WTC11 (cell line): ENCODE measurements around the gene CA5B. TPM values are rescaled to one million over a fixed set of nuclear protein-coding genes. Genes with fewer than 3 reads are reported as not detected.
A peak's percentile ranks its signal among the peaks of the same experiment; 100 is the strongest.

Experiments
- ATAC-seq: fragments of 200-7000 bp; cut with Tn5 transposase; 2 replicates; pipeline ENCODE4 v1.10.0; 2021; ENCODE audit warnings: mild to moderate bottlenecking, moderate library complexity
- CTCF ChIA-PET: fragments of 300-600 bp; sonication (Branson Sonifier 250); formaldehyde crosslinking; loops from one replicate; lab custom pipeline; 2021; ENCODE audit warnings: antibody characterized with exemption; lab: Charles Lee
- POLR2A ChIA-PET: fragments of 350-600 bp; sonication (Branson Sonifier 250); formaldehyde crosslinking; loops from one replicate; lab custom pipeline; 2021; ENCODE audit warnings: antibody characterized with exemption; lab: Charles Lee
- DNase-seq: peaks from one replicate; pipeline ENCODE4 v3.0.0; 2021; ENCODE audit warnings: low spot score
- H3K27ac Mint-ChIP-seq: 2 replicates; pipeline ENCODE4 v1.8.0; 2021; ENCODE audit warnings: mixed read lengths
- H3K27me3 Mint-ChIP-seq: 2 replicates; pipeline ENCODE4 v1.8.0; 2021; ENCODE audit warnings: low read depth, mild to moderate bottlenecking, moderate library complexity, mixed read lengths
- H3K36me3 Mint-ChIP-seq: 2 replicates; pipeline ENCODE4 v1.8.0; 2021; ENCODE audit warnings: mixed read lengths
- H3K4me1 Mint-ChIP-seq: 2 replicates; pipeline ENCODE4 v1.8.0; 2022; ENCODE audit warnings: mixed read lengths
- H3K4me3 Mint-ChIP-seq: 2 replicates; pipeline ENCODE4 v1.8.0; 2021; ENCODE audit warnings: mild to moderate bottlenecking, moderate library complexity, mixed read lengths
- H3K9me3 Mint-ChIP-seq: 2 replicates; pipeline ENCODE4 v1.8.0; 2021; ENCODE audit warnings: mixed read lengths
- ATF6 ChIP-seq: sonication (generic); formaldehyde crosslinking; IDR thresholded peaks from 2 replicates; pipeline ENCODE4 v1.8.1; 2023; ENCODE audit warnings: mild to moderate bottlenecking, missing genetic modification reagents
- CBFB ChIP-seq: sonication (generic); formaldehyde crosslinking; IDR thresholded peaks from 2 replicates; pipeline ENCODE4 v1.8.1; 2022; ENCODE audit warnings: mild to moderate bottlenecking, low read depth, missing genetic modification reagents
- ERG ChIP-seq: fragments of 250-450 bp; sonication (Bioruptor Pico); IDR thresholded peaks from 2 replicates; pipeline ENCODE4 v1.8.0; 2021; ENCODE audit warnings: mild to moderate bottlenecking
- ETV6 ChIP-seq: sonication (generic); formaldehyde crosslinking; IDR thresholded peaks from 2 replicates; pipeline ENCODE4 v1.8.1; 2022; ENCODE audit warnings: mild to moderate bottlenecking, missing genetic modification reagents
- GABPB1 ChIP-seq: sonication (generic); formaldehyde crosslinking; IDR thresholded peaks from 2 replicates; pipeline ENCODE4 v1.8.1; 2023; ENCODE audit warnings: mild to moderate bottlenecking, missing genetic modification reagents
- HMGA2 ChIP-seq: fragments of 250-450 bp; sonication (Bioruptor Pico); IDR thresholded peaks from 2 replicates; pipeline ENCODE4 v1.4.0; 2021; ENCODE audit warnings: mild to moderate bottlenecking, moderate library complexity
- HMGXB4 ChIP-seq: sonication (generic); formaldehyde crosslinking; IDR thresholded peaks from 2 replicates; pipeline ENCODE4 v1.8.1; 2023; ENCODE audit warnings: mild to moderate bottlenecking, moderate library complexity, missing genetic modification reagents
- IRF2 ChIP-seq: sonication (generic); formaldehyde crosslinking; IDR thresholded peaks from 2 replicates; pipeline ENCODE4 v1.8.0; 2022; ENCODE audit warnings: low read depth, missing genetic modification reagents, borderline replicate concordance
- KAT7 ChIP-seq: sonication (generic); formaldehyde crosslinking; IDR thresholded peaks from 2 replicates; pipeline ENCODE4 v1.8.1; 2023; ENCODE audit warnings: missing genetic modification reagents, mild to moderate bottlenecking, borderline replicate concordance
- OVOL2 ChIP-seq: fragments of 250-450 bp; sonication (Bioruptor Pico); IDR thresholded peaks from 2 replicates; pipeline ENCODE4 v1.9.0; 2021; ENCODE audit warnings: mild to moderate bottlenecking, borderline replicate concordance
- ZNF281 ChIP-seq: sonication (generic); formaldehyde crosslinking; IDR thresholded peaks from 2 replicates; pipeline ENCODE4 v1.8.0; 2023; ENCODE audit warnings: mild to moderate bottlenecking, missing genetic modification reagents
- ZNF396 ChIP-seq: fragments of 250-450 bp; sonication (Bioruptor Pico); IDR thresholded peaks from 2 replicates; pipeline ENCODE4 v1.8.0; 2021; ENCODE audit warnings: mild to moderate bottlenecking, moderate library complexity, borderline replicate concordance
- total RNA-seq: library from RNA; stranded (reverse); gene quantifications from 3 replicates; pipeline ENCODE4 v1.2.3, GENCODE V29; 2021
- TF ChIP-seq, protein P1 (sequence below): sonication (generic); formaldehyde crosslinking; IDR thresholded peaks from 2 replicates; pipeline ENCODE4 v1.8.0; 2022; ENCODE audit warnings: mild to moderate bottlenecking, missing genetic modification reagents
- TF ChIP-seq, protein P2 (sequence below): sonication (generic); formaldehyde crosslinking; IDR thresholded peaks from 2 replicates; pipeline ENCODE4 v1.8.1; 2022; ENCODE audit warnings: low read depth, mild to moderate bottlenecking, moderate library complexity, missing genetic modification reagents, borderline replicate concordance
- TF ChIP-seq, protein P3 (sequence below): sonication (generic); formaldehyde crosslinking; IDR thresholded peaks from 2 replicates; pipeline ENCODE4 v1.8.1; 2023; ENCODE audit warnings: mild to moderate bottlenecking, missing genetic modification reagents, moderate library complexity

CA5B gene
- total RNA-seq, 1 experiment from 2014 or later = 9.0 TPM

GRCh38 chrX:15749642-15750610, 11.9 kb downstream of the CA5B start (continued):
- TF ChIP-seq ERG (CRISPR knock-in tag) (no peak), HMGXB4 (no peak)

GRCh38 chrX:15750611-15751154, 12.6 kb downstream of the CA5B start:
- Mint-ChIP-seq H3K36me3 (peaks cover 2% of the 10 kb centered on the region), H3K27me3 (no peaks in the 10 kb centered on the region), H3K4me1 (peaks cover 69% of the 10 kb centered on the region), H3K4me3 (no peak overlapping the region), H3K9me3 (no peaks in the 10 kb centered on the region; the same call in 1 of the 2 replicates), H3K27ac (peak overlapping the region; percentile 80)
- CTCF ChIA-PET = no interaction called here
- POLR2A ChIA-PET = no interaction called here
- ATAC-seq (no peak), DNase-seq (no peak)
- TF ChIP-seq HMGA2 (CRISPR knock-in tag) = no peak
- TF ChIP-seq, protein P1, sequence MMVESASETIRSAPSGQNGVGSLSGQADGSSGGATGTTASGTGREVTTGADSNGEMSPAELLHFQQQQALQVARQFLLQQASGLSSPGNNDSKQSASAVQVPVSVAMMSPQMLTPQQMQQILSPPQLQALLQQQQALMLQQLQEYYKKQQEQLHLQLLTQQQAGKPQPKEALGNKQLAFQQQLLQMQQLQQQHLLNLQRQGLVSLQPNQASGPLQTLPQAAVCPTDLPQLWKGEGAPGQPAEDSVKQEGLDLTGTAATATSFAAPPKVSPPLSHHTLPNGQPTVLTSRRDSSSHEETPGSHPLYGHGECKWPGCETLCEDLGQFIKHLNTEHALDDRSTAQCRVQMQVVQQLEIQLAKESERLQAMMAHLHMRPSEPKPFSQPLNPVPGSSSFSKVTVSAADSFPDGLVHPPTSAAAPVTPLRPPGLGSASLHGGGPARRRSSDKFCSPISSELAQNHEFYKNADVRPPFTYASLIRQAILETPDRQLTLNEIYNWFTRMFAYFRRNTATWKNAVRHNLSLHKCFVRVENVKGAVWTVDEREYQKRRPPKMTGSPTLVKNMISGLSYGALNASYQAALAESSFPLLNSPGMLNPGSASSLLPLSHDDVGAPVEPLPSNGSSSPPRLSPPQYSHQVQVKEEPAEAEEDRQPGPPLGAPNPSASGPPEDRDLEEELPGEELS (CRISPR knock-in tag) = no peak
- TF ChIP-seq ZNF281 = no peak
- no peak for TF ChIP-seq KAT7 (CRISPR knock-in tag)
- no peak for TF ChIP-seq ETV6
- TF ChIP-seq, protein P2, sequence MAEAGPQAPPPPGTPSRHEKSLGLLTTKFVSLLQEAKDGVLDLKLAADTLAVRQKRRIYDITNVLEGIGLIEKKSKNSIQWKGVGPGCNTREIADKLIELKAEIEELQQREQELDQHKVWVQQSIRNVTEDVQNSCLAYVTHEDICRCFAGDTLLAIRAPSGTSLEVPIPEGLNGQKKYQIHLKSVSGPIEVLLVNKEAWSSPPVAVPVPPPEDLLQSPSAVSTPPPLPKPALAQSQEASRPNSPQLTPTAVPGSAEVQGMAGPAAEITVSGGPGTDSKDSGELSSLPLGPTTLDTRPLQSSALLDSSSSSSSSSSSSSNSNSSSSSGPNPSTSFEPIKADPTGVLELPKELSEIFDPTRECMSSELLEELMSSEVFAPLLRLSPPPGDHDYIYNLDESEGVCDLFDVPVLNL (CRISPR knock-in tag) = no peak
- TF ChIP-seq ZNF396 (CRISPR knock-in tag) = no peak
- TF ChIP-seq ERG (CRISPR knock-in tag) = no peak
- TF ChIP-seq GABPB1 = no peak
- TF ChIP-seq, protein P3, sequence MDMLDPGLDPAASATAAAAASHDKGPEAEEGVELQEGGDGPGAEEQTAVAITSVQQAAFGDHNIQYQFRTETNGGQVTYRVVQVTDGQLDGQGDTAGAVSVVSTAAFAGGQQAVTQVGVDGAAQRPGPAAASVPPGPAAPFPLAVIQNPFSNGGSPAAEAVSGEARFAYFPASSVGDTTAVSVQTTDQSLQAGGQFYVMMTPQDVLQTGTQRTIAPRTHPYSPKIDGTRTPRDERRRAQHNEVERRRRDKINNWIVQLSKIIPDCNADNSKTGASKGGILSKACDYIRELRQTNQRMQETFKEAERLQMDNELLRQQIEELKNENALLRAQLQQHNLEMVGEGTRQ = no peak
- no peak for TF ChIP-seq IRF2
- no peak for TF ChIP-seq CBFB
- no peak for TF ChIP-seq ATF6 (CRISPR knock-in tag)
- TF ChIP-seq OVOL2 (CRISPR knock-in tag) = no peak
